Measurements from ENCODE around the gene CCND2.
"Not testable (repeated sequence)": the region's sequence is repeated elsewhere in the genome, so short reads cannot be mapped to it uniquely, and the experiment has no call there.

The CCND2 gene

DNA sequence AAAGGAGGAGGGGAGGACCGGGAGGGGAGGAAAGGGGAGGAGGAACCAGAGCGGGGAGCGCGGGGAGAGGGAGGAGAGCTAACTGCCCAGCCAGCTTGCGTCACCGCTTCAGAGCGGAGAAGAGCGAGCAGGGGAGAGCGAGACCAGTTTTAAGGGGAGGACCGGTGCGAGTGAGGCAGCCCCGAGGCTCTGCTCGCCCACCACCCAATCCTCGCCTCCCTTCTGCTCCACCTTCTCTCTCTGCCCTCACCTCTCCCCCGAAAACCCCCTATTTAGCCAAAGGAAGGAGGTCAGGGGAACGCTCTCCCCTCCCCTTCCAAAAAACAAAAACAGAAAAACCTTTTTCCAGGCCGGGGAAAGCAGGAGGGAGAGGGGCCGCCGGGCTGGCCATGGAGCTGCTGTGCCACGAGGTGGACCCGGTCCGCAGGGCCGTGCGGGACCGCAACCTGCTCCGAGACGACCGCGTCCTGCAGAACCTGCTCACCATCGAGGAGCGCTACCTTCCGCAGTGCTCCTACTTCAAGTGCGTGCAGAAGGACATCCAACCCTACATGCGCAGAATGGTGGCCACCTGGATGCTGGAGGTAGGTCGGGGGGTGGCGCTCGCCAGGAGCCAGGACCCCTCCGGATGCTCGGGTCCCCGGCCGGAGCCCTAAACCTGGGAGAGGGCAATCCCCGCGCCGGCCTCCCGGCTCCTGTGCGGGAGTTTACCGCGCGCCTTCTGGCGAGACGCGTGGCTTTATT lies at the start of gene CCND2:
CCND2 (plus strand) TSS at position 111 of the 744 bp plus-strand sequence; CDS start at position 390, 279 bp downstream.
- peak; percentile 53 for DNase-seq (ENCODE audit: low spot score)

DNA sequence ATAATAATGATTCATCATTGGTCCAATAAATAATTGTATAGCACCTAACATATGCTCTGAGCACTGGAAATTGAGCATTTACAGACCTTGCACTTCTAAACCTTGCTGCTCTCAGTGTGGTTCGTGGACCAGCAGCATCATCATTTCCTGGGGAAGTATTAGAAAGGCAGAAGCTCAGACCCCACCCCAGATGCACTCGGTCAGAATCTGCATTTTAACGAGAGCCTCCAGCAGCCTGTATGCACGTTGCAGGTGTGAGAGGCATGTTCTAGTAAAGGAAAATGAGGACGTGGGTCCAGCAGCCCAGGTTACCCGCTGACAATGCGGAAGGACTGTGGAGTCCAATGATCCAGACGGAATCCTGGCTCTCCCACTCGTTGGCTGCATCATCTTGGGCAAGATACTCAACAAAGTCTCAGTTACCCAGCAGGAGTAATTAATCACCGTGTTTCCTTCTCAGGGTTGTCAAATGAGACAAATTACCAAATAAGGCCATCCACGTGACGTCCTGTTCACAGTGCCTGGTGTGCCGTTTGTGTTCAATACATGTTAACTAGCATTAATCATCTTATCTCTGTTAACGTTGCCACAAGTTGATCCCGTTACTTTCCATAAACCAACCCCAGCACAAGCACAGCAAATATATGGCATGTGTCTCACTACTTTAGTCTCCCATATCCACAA lies 49.2 kb upstream of the CCND2 start:
- DNase-seq (ENCODE audit: low spot score): no peak

DNA sequence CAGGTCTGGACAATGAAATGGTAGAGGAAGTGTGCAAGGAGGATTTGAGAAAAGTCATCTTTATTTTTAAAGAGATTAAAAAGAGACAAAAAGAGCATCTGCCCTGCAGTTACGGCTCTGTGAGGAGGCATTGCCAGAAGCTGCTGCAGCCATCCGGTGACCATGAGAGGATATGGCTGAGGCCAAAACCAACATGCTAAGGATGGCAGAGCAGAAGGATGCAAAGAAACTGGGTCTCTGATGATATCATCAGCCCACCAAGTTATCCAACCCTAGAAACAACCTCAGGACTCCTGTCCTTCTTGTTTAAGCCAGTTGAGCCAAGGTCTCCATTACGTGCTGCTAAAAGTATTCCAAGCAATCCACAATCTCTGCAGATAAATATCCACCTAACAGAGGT lies 48.0 kb upstream of the CCND2 start:
- no peak for DNase-seq (ENCODE audit: low spot score)

- DNase-seq (ENCODE audit: low spot score): no peak
Observed at GRCh38 chr12:4227046-4227445, 46.5 kb upstream of the CCND2 start.

GRCh38 chr12:4228122-4228580 lies 45.4 kb upstream of the CCND2 start:
- DNase-seq (ENCODE audit: low spot score): no peak

DNA sequence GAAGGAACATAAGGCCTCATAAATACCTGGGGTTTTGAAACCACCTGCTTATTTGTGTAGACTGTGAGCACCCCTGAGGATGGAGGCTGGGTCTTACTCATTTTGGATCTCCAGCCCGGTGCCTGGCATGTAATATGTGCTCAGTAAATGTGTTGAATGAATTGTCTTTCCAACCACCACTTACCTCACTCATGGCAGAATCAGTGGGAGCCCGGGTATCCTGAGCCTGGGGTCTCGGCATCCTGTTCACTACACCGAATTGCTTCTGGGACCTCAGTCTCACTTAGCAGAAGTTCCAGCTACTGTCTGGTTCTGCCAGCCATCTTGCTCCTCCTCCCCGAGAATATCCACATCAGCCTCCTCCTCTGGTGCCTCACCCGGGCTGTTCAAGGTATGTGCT lies 43.0 kb upstream of the CCND2 start:
- no peak for DNase-seq (ENCODE audit: low spot score)

DNA sequence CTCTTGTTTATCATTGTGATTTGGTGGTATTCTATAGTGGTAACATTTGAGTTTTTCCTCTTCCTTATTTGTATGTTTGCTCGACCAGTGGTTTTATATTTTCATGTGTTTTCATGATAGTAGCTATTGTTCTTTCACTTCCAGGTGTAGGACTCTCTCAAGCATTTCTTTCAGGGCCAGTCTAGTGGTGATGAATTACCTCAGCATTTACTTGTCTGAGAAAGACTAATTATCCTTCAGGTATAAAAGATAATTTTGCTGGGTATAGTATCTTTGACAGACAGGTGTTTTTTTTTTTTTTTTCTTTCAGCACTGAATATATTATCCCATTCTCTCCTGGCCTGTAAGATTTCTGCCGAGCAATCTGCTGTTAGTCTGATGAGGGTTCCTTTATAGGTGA lies 35.0 kb upstream of the CCND2 start:
- no peak for DNase-seq (ENCODE audit: low spot score)

DNA sequence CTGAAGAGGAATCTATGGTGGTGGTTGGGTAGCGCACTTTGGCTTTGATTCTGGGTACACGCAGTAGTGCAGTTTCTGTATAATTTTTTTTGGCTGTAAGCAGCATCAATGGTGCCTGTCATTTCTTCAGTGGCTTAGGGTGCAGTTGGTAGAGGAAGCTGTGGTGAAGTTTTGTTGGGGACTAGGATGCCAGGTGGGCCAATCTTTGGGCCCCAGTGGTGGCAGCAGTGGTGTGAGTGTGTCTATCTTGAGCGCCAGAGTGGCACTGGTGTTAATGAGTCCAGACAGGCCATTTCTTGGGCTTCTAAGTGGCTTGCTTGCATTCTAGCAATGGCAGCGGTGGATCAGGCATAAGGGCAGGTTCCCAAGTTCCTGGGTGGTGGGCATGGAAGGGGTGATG lies 33.8 kb upstream of the CCND2 start:
- no peak for DNase-seq (ENCODE audit: low spot score)

GRCh38 chr12:4240161-4240783 lies 33.3 kb upstream of the CCND2 start:
- no peak for DNase-seq (ENCODE audit: low spot score)

DNA sequence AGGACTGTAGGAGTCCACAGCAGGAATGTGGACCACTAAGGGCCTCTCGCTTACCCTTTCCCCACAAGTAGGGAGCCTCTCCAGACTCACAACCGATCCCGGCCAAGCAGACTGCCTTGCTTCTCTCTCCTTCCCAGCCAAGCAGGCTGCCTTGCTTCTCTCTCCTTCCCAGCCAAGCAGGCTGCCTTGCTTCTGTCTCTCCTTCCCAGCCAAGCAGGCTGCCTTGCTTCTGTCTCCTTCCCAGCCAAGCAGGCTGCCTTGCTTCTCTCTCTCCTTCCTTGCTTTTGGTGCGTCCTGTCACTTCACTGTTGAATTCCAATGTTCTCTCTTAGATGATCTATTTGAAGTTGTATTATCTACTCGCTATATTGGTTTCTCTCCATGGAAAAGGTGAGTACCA lies 32.6 kb upstream of the CCND2 start:
- no peak for DNase-seq (ENCODE audit: low spot score)

DNA sequence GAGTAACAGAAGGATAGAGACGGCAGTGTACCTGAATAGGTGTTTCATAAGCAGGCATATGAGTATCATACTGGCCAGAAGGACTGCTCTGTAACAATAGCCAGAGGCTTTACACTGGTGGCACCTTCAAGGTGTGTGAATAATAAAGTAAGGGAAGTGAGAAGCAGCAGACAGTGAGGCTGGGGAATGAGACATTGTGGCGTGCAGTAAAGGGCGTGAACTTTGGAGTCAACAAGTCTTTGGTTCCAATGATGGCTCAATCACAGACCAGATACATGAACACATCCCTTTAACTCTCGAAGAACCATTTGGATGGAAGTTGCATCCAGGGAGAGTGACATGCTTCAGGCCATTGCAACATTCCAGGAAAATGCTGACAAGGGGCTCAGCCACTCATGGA lies 32.0 kb upstream of the CCND2 start:
- no peak for DNase-seq (ENCODE audit: low spot score)

GRCh38 chr12:4242595-4242994 lies 31.0 kb upstream of the CCND2 start:
- no peak for DNase-seq (ENCODE audit: low spot score)

GRCh38 chr12:4243091-4243490 lies 30.5 kb upstream of the CCND2 start:
- DNase-seq (ENCODE audit: low spot score): no peak

- DNase-seq (ENCODE audit: low spot score): not testable (repeated sequence)
Observed at GRCh38 chr12:4243491-4244100, 30.0 kb upstream of the CCND2 start.

DNA sequence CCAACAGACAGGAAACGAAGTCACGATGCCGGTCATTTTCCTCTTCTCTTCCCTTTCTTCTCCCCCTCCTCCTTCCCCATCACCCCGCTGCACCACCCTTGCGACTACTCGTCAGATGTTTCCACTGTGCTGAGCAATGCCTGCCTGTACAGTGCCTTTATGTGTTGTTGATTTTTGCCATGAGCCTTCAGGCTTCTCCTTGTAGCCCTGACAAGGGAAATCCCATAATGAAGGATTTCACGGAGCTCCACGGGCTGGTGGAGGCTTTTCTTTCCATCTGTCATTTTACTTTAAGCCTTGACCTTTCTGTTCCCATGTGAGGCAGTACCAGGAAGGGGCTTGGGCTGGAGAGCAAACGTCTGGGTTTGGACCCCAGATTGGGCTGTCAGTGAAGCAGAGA lies 28.7 kb upstream of the CCND2 start:
- DNase-seq (ENCODE audit: low spot score): no peak

DNA sequence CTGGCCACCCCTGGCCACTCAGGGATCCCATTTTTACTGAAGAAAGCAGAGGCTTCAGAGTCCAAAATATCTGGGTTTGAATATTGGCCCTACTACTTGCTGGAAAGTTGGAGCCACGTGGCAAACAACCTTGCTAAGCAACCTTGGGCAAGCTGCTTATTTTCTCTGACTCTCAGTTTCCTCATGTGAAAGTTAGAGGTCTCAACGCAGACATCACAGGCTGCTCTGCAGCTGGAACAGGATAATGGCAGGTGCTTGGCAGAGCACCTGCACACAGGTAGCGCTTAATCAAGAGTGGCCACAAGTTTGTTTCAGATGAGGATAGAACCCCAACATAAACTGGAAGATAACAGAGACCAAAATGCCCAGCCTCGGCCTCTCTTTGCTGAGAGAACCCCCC lies 28.1 kb upstream of the CCND2 start:
- DNase-seq (ENCODE audit: low spot score): no peak

GRCh38 chr12:4246116-4246515 lies 27.4 kb upstream of the CCND2 start:
- no peak for DNase-seq (ENCODE audit: low spot score)

- no peak for DNase-seq (ENCODE audit: low spot score)
Observed at GRCh38 chr12:4250691-4251090, 22.9 kb upstream of the CCND2 start.

DNA sequence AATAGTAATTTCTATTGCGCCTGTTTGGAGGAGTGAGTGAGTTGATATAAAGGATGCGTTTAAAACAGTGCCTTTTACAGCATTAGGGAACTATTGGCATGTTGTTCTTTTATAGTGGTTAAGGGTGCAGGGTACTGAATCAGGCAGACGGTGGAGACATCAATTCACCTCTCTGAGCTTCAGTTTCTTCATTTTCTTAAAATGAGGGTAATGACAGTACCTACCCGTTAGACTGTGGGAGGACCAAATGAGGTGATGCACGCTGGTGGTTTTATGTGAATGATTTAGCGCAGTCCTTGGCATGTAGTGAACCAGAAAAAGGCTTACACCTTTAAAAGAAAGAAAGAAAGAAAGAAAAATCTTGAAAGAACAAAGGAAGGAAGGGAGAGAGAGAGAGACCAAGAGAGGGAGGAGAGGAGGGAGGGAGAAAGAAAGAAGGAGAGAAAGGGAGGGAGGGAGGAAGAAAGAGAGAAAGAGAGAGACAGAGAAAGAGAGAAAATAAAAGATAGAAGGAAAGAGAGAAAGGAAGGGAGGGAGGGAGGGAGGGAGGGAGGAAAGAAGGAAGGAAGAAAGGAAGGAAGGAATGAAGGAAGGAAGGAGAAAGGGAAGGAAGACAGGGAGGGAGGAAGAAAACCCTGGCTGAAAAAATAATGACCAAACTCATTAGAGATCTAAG lies 22.2 kb upstream of the CCND2 start:
- DNase-seq (ENCODE audit: low spot score): no peak

DNA sequence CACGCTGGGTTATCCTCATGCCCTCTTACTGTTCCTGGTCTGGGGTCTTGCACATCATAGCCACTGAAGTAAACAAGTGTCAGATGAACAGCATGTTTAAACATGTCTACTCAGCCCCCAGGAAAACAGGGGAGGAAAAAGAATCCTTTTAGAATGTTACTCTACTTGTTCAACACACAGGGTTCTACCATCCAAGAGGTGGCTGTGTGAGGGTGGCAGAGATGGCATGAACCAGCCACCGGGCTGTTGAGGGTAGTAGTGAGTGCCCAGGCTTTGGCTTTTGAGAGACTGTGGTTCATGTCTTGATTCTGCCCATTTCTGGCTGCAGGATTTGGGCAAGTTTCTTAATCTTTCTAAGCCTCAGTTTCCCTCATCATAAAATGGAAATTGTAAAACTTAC lies 21.6 kb upstream of the CCND2 start:
- no peak for DNase-seq (ENCODE audit: low spot score)

DNA sequence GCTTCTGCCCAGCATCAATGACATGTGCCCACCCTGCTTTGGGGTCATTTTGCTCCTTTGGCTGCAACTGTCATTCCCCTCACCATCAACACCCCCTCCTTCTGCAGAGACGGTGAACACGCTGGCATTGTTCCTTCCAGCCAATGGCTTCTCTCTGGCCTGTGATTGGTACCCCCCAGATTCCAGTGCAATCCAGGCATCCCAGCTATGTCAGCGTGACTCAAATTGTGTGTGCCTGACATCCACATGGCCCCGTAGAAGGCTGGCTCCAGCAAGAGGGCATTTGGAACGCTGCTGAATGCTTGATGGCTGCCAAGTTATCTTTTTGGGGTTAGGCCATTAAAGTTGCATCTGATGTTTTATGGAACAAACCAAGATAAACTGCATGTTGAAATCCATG lies 21.0 kb upstream of the CCND2 start:
- no peak for DNase-seq (ENCODE audit: low spot score)
